ENCODE results near the gene TGFB3.
"Not testable (repeated sequence)": the region's sequence is repeated elsewhere in the genome, so short reads cannot be mapped to it uniquely, and the experiment has no call there.

Gene TGFB3

GRCh38 chr14:76015668-76016067 is 33.9 kb upstream of the TGFB3 start:
- Histone ChIP-seq H3K27me3 (ENCODE audit: insufficient read depth, low read depth, severe bottlenecking) (no peaks in the 10 kb centered on the region), H3K27ac (no peak overlapping the region), H3K36me3 (no peaks in the 10 kb centered on the region), H3K4me3 (ENCODE audit: low read depth, low read length) (no peak overlapping the region), H3K9me3 (ENCODE audit: severe bottlenecking) (no peaks in the 10 kb centered on the region)
- no peak for DNase-seq
- no peak for TF ChIP-seq CTCF (IDR thresholded peaks at IDR 0.05; ENCODE audit: low read depth, low read length)

GRCh38 chr14:76015191-76015590 is 33.4 kb upstream of the TGFB3 start:
- TF ChIP-seq CTCF (IDR thresholded peaks at IDR 0.05; ENCODE audit: low read depth, low read length), result no peak
- no peak for DNase-seq
- Histone ChIP-seq H3K27me3 (ENCODE audit: insufficient read depth, low read depth, severe bottlenecking) (no peaks in the 10 kb centered on the region), H3K9me3 (ENCODE audit: severe bottlenecking) (no peaks in the 10 kb centered on the region), H3K27ac (no peak overlapping the region), H3K36me3 (no peaks in the 10 kb centered on the region), H3K4me3 (ENCODE audit: low read depth, low read length) (no peak overlapping the region)

GRCh38 chr14:76012354-76012753 is 30.6 kb upstream of the TGFB3 start:
- no peak overlapping the region for H3K4me3 ChIP-seq (ENCODE audit: low read depth, low read length)
- no peaks in the 10 kb centered on the region for H3K9me3 ChIP-seq (ENCODE audit: severe bottlenecking)
- no peak for DNase-seq
- no peak for TF ChIP-seq CTCF (IDR thresholded peaks at IDR 0.05; ENCODE audit: low read depth, low read length)
- H3K27me3 ChIP-seq (ENCODE audit: insufficient read depth, low read depth, severe bottlenecking), result no peaks in the 10 kb centered on the region
- H3K27ac ChIP-seq, result no peak overlapping the region
- H3K36me3 ChIP-seq, result no peaks in the 10 kb centered on the region; the same call in 1 of the 2 replicates

- H3K27me3 ChIP-seq (ENCODE audit: insufficient read depth, low read depth, severe bottlenecking), result no peaks in the 10 kb centered on the region
- H3K4me3 ChIP-seq (ENCODE audit: low read depth, low read length), result no peak overlapping the region
- DNase-seq, result no peak
- TF ChIP-seq CTCF (IDR thresholded peaks at IDR 0.05; ENCODE audit: low read depth, low read length), result no peak
- H3K9me3 ChIP-seq (ENCODE audit: severe bottlenecking), result no peaks in the 10 kb centered on the region
- H3K27ac ChIP-seq, result no peak overlapping the region
- H3K36me3 ChIP-seq, result no peaks in the 10 kb centered on the region; the same call in 1 of the 2 replicates
These were observed 30.1 kb upstream of the TGFB3 start for GRCh38 chr14:76011930-76012329.

- not testable (repeated sequence) for H3K4me3 ChIP-seq (ENCODE audit: low read depth, low read length); H3K27me3 ChIP-seq (ENCODE audit: insufficient read depth, low read depth, severe bottlenecking); H3K36me3 ChIP-seq; H3K27ac ChIP-seq; H3K9me3 ChIP-seq (ENCODE audit: severe bottlenecking); DNase-seq
These were observed 27.8 kb upstream of the TGFB3 start for GRCh38 chr14:76009627-76010026.

GRCh38 chr14:76007852-76008251 is 26.1 kb upstream of the TGFB3 start:
- H3K36me3 ChIP-seq, result no peaks in the 10 kb centered on the region; the same call in 1 of the 2 replicates
- H3K4me3 ChIP-seq (ENCODE audit: low read depth, low read length), result no peak overlapping the region

More at GRCh38 chr14:76007852-76008251, 26.1 kb upstream of the TGFB3 start:
- Histone ChIP-seq H3K27ac (no peak overlapping the region), H3K9me3 (ENCODE audit: severe bottlenecking) (peaks cover 2% of the 10 kb centered on the region), H3K27me3 (ENCODE audit: insufficient read depth, low read depth, severe bottlenecking) (no peaks in the 10 kb centered on the region)
- DNase-seq, result no peak
- no peak for TF ChIP-seq CTCF (IDR thresholded peaks at IDR 0.05; ENCODE audit: low read depth, low read length)

Measured in WERI-Rb-1 (cell line).